ENCODE data around the gene CAPN2. TPM values are rescaled to one million over a fixed set of nuclear protein-coding genes. Genes with fewer than 3 reads are reported as not detected.

The CAPN2 gene
- total RNA-seq, 4 donors from 2014 or later = 96.5 to 170 (median 117) TPM

- no peak for DNase-seq
- Histone ChIP-seq H3K27ac (no peak overlapping the region), H3K4me3 (no peak overlapping the region), H3K9me3 (no peaks in the 10 kb centered on the region), H3K36me3 (no peaks in the 10 kb centered on the region), H3K27me3 (no peaks in the 10 kb centered on the region), H3K4me1 (no peaks in the 10 kb centered on the region)
- intact Hi-C loops (cut with DNase I; ENCODE audit: low total_unique reads) = no loop called here
- no peak for TF ChIP-seq POLR2A (IDR thresholded peaks at IDR 0.05)
- no peak for TF ChIP-seq CTCF (IDR thresholded peaks at IDR 0.05)
Measured at GRCh38 chr1:223755992-223756775, 43.8 kb downstream of the CAPN2 start.

GRCh38 chr1:223756806-223757700, 44.7 kb downstream of the CAPN2 start:
- no peak for TF ChIP-seq POLR2A (IDR thresholded peaks at IDR 0.05)
- no peak for TF ChIP-seq CTCF (IDR thresholded peaks at IDR 0.05)
- Histone ChIP-seq H3K27ac (no peak overlapping the region), H3K4me3 (no peak overlapping the region), H3K36me3 (no peaks in the 10 kb centered on the region), H3K4me1 (no peaks in the 10 kb centered on the region), H3K9me3 (no peaks in the 10 kb centered on the region), H3K27me3 (no peaks in the 10 kb centered on the region)
- intact Hi-C loops (cut with DNase I; ENCODE audit: low total_unique reads) = no loop called here
- no peak for DNase-seq

GRCh38 chr1:223758734-223759133, 46.4 kb downstream of the CAPN2 start:
- no peak overlapping the region for H3K4me3 ChIP-seq
- DNase-seq = no peak
- no peak overlapping the region for H3K27ac ChIP-seq
- TF ChIP-seq CTCF (IDR thresholded peaks at IDR 0.05) (no peak), POLR2A (IDR thresholded peaks at IDR 0.05) (no peak)
- no peaks in the 10 kb centered on the region for H3K4me1 ChIP-seq
- intact Hi-C loops (cut with DNase I; ENCODE audit: low total_unique reads) = no loop called here
- no peaks in the 10 kb centered on the region for H3K27me3 ChIP-seq
- H3K36me3 ChIP-seq = no peaks in the 10 kb centered on the region
- no peaks in the 10 kb centered on the region for H3K9me3 ChIP-seq

- Histone ChIP-seq H3K36me3 (no peaks in the 10 kb centered on the region), H3K9me3 (no peaks in the 10 kb centered on the region), H3K27ac (no peak overlapping the region), H3K4me3 (no peak overlapping the region), H3K27me3 (no peaks in the 10 kb centered on the region), H3K4me1 (no peaks in the 10 kb centered on the region)
- intact Hi-C loops (cut with DNase I; ENCODE audit: low total_unique reads) = no loop called here
- TF ChIP-seq POLR2A (IDR thresholded peaks at IDR 0.05) = no peak
- no peak for TF ChIP-seq CTCF (IDR thresholded peaks at IDR 0.05)
- DNase-seq = no peak
Measured at GRCh38 chr1:223759273-223759672, 46.9 kb downstream of the CAPN2 start.

GRCh38 chr1:223760833-223761232, 48.5 kb downstream of the CAPN2 start:
- intact Hi-C loops (cut with DNase I; ENCODE audit: low total_unique reads) = no loop called here
- Histone ChIP-seq H3K4me1 (no peaks in the 10 kb centered on the region), H3K27ac (no peak overlapping the region), H3K9me3 (no peaks in the 10 kb centered on the region), H3K27me3 (no peaks in the 10 kb centered on the region), H3K4me3 (no peak overlapping the region), H3K36me3 (no peaks in the 10 kb centered on the region)
- TF ChIP-seq POLR2A (IDR thresholded peaks at IDR 0.05) = no peak
- TF ChIP-seq CTCF (IDR thresholded peaks at IDR 0.05) = no peak
- no peak for DNase-seq
